Osteoblast (primary cell): Measurements from ENCODE around the gene BRMS1L. TPM values are rescaled to one million over a fixed set of nuclear protein-coding genes. Genes with fewer than 3 reads are reported as not detected.

Experiments
- DNase-seq: peaks from one replicate; pipeline ENCODE4 v3.0.0; 2011; ENCODE audit warnings: low spot score, mixed read lengths; ENCODE audit not compliant: insufficient read length; ENCODE audit errors: missing footprints
- H2AFZ ChIP-seq: 2 replicates; pipeline ENCODE4 v1.6.0; 2011; ENCODE audit warnings: mild to moderate bottlenecking, low read length
- H3K27ac ChIP-seq: 2 replicates; pipeline ENCODE4 v1.5.1; 2011; ENCODE audit warnings: mild to moderate bottlenecking, low read depth, low read length, moderate library complexity
- H3K27me3 ChIP-seq: 2 replicates; pipeline ENCODE4 v1.6.0; 2012; ENCODE audit warnings: mild to moderate bottlenecking, control low read depth, inconsistent platforms, low read length, moderate library complexity; ENCODE audit not compliant: insufficient read depth
- H3K36me3 ChIP-seq: 2 replicates; pipeline ENCODE4 v1.5.1; 2011; ENCODE audit warnings: mild to moderate bottlenecking, low read length, control low read depth, moderate library complexity; ENCODE audit not compliant: insufficient read depth
- H3K4me1 ChIP-seq: 2 replicates; pipeline ENCODE4 v1.5.1; 2011; ENCODE audit warnings: mild to moderate bottlenecking, low read length, control low read depth, moderate library complexity; ENCODE audit not compliant: insufficient read depth
- H3K4me2 ChIP-seq: 2 replicates; pipeline ENCODE4 v1.6.0; 2011; ENCODE audit warnings: mild to moderate bottlenecking, low read length; ENCODE audit not compliant: insufficient read depth
- H3K4me3 ChIP-seq: fragments of 200-600 bp; sonication (generic); 3 replicates; pipeline ENCODE4 v1.5.1; 2012; ENCODE audit warnings: mild to moderate bottlenecking, low read length, inconsistent platforms; ENCODE audit not compliant: insufficient read depth
- H3K79me2 ChIP-seq: 2 replicates; pipeline ENCODE4 v1.6.0; 2012; ENCODE audit warnings: mild to moderate bottlenecking, low read length, control low read depth, inconsistent platforms; ENCODE audit not compliant: insufficient read depth
- H3K9me3 ChIP-seq: 2 replicates; pipeline ENCODE4 v1.5.1; 2011; ENCODE audit warnings: low read depth, low read length, control low read depth
- H4K20me1 ChIP-seq: 2 replicates; pipeline ENCODE4 v1.6.0; 2012; ENCODE audit warnings: mild to moderate bottlenecking, low read length, control low read depth; ENCODE audit not compliant: insufficient read depth
- total RNA-seq: library from RNA; depleted of rRNA; stranded (reverse); fragments of >200 nt; gene quantifications from 2 replicates; pipeline ENCODE4 v1.2.3, GENCODE V29; 2012
- TF ChIP-seq, protein P1 (sequence below): IDR thresholded peaks from 2 replicates; pipeline ENCODE4 v1.5.1; 2011; ENCODE audit warnings: mild to moderate bottlenecking, low read depth, low read length, moderate library complexity; ENCODE audit errors: extremely low read depth

BRMS1L gene
- total RNA-seq, 1 donor = 3.6 TPM

DNA sequence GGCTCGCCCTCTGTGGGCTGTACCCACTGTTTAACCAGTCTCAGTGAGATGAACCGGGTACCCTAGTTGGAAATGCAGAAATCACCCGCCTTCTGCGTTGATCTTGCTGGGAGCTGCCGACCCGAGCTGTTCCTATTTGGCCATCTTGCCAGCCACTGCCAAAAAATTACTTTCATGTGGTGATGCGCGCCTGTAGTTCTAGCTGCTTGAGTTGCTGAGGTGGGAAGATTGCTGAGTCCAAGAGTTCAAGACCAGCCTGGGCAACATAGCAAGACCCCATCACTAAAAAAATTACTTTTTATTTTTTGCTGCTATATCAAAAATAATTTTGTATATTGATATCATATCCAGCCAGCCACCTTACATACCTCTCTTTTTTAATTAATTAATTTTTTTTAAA lies 18.4 kb downstream of the BRMS1L start:
- Histone ChIP-seq H3K4me2 (no peak overlapping the region), H3K27ac (no peak overlapping the region), H3K9me3 (no peaks in the 10 kb centered on the region), H2AFZ (no peak overlapping the region), H3K4me1 (no peaks in the 10 kb centered on the region), H3K36me3 (no peaks in the 10 kb centered on the region), H3K4me3 (no peak overlapping the region), H3K27me3 (no peaks in the 10 kb centered on the region), H4K20me1 (no peaks in the 10 kb centered on the region), H3K79me2 (no peaks in the 10 kb centered on the region)
- DNase-seq = no peak
- TF ChIP-seq, protein P1, sequence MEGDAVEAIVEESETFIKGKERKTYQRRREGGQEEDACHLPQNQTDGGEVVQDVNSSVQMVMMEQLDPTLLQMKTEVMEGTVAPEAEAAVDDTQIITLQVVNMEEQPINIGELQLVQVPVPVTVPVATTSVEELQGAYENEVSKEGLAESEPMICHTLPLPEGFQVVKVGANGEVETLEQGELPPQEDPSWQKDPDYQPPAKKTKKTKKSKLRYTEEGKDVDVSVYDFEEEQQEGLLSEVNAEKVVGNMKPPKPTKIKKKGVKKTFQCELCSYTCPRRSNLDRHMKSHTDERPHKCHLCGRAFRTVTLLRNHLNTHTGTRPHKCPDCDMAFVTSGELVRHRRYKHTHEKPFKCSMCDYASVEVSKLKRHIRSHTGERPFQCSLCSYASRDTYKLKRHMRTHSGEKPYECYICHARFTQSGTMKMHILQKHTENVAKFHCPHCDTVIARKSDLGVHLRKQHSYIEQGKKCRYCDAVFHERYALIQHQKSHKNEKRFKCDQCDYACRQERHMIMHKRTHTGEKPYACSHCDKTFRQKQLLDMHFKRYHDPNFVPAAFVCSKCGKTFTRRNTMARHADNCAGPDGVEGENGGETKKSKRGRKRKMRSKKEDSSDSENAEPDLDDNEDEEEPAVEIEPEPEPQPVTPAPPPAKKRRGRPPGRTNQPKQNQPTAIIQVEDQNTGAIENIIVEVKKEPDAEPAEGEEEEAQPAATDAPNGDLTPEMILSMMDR = no peak

DNA sequence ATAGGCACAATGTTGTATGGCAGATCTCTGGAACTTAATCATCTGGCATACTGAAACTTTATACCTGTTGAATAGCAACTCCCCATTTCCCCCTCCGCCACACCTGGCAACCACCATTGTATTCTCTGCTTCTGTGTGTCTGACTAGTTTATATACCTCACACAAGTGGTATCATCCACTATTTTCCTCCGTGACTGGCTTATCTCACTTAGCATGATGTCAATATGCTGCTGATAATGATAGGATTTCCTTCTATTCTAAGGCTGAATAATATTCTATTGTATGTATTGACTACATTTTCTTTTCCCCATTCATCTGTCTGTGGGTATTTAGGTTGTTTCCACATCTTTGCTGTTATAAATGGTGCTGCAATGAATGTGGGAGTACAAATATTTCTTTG lies 21.5 kb downstream of the BRMS1L start:
- no peak overlapping the region for H2AFZ ChIP-seq
- no peaks in the 10 kb centered on the region for H3K4me1 ChIP-seq
- H3K27me3 ChIP-seq = no peaks in the 10 kb centered on the region
- H3K4me3 ChIP-seq = no peak overlapping the region
- no peak for DNase-seq
- peaks cover 3% of the 10 kb centered on the region for H3K9me3 ChIP-seq
- H3K4me2 ChIP-seq = no peak overlapping the region
- H3K27ac ChIP-seq = no peak overlapping the region
- no peaks in the 10 kb centered on the region for H3K79me2 ChIP-seq
- no peaks in the 10 kb centered on the region for H3K36me3 ChIP-seq
- TF ChIP-seq, protein P1 = no peak
- H4K20me1 ChIP-seq = no peaks in the 10 kb centered on the region

DNA sequence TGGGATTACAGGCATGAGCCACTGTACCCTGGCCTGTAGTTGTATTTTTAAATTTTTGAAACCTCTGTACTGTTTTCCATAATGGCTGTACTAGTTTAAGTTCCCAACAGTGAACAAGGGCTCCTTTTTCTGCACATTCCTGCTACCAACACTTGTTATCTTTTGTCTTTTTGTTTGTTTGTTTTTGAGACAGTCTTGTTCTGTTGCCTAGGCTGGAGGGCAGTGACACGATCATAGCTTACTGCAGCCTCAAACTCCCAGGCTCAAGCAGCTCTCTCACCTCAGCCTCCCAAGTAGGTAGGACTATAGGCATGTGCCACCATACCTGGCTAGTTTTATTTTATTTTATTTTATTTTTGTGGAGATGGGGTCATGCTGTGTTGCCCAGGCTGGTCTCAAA lies 23.0 kb downstream of the BRMS1L start:
- Histone ChIP-seq H3K4me2 (no peak overlapping the region), H3K4me1 (no peaks in the 10 kb centered on the region), H3K79me2 (no peaks in the 10 kb centered on the region), H3K36me3 (no peaks in the 10 kb centered on the region), H3K4me3 (no peak overlapping the region), H4K20me1 (no peaks in the 10 kb centered on the region), H3K27ac (no peak overlapping the region), H3K9me3 (peaks cover 3% of the 10 kb centered on the region), H2AFZ (no peak overlapping the region), H3K27me3 (no peaks in the 10 kb centered on the region)
- DNase-seq = no peak
- TF ChIP-seq, protein P1 = no peak

DNA sequence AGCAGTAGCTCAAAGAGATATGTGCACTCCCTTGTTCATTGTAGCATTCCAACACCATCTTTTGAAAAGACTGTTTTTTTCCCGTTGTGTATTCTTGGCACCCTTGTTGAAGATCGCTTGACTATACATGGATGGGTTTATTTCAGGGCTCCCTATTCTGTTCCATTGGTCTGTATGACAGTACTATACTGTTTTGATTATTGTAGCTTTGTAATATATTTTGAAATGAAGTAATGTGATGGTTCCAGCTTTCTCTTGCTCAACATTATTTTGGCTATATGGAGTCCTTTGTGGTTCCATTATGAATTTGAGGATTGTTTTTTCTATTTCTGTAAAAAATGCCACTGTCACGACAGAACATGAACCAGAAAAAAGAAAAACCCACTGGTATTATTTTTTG lies 25.7 kb downstream of the BRMS1L start:
- no peak overlapping the region for H3K27ac ChIP-seq
- no peaks in the 10 kb centered on the region for H3K27me3 ChIP-seq
- no peak overlapping the region for H2AFZ ChIP-seq
- H3K4me3 ChIP-seq = no peak overlapping the region
- H4K20me1 ChIP-seq = no peaks in the 10 kb centered on the region
- H3K4me2 ChIP-seq = no peak overlapping the region
- H3K9me3 ChIP-seq = peaks cover 3% of the 10 kb centered on the region
- no peak for DNase-seq
- TF ChIP-seq, protein P1 = no peak
- H3K4me1 ChIP-seq = no peaks in the 10 kb centered on the region
- H3K79me2 ChIP-seq = no peaks in the 10 kb centered on the region
- no peaks in the 10 kb centered on the region for H3K36me3 ChIP-seq
